Mucosa of stomach (tissue), 1 donor: ENCODE measurements around the gene HOXA10.
A peak's percentile ranks its signal among the peaks of the same experiment; 100 is the strongest.

Experiments
- H3K27me3 ChIP-seq: one replicate; pipeline ENCODE4 v1.7.0; 2013; ENCODE audit warnings: mild to moderate bottlenecking, low read length; ENCODE audit not compliant: control insufficient read depth, insufficient read depth
- H3K36me3 ChIP-seq: one replicate; pipeline ENCODE4 v1.7.0; 2013; ENCODE audit warnings: low read length; ENCODE audit not compliant: control insufficient read depth, insufficient read depth
- H3K4me1 ChIP-seq: one replicate; pipeline ENCODE4 v1.7.0; 2013; ENCODE audit warnings: mild to moderate bottlenecking, low read length; ENCODE audit not compliant: control insufficient read depth, insufficient read depth
- H3K4me3 ChIP-seq: one replicate; pipeline ENCODE4 v1.7.0; 2013; ENCODE audit warnings: low read length
- H3K9ac ChIP-seq: one replicate; pipeline ENCODE4 v1.7.0; 2013; ENCODE audit warnings: mild to moderate bottlenecking, low read length, moderate library complexity
- H3K9me3 ChIP-seq: one replicate; pipeline ENCODE4 v1.7.0; 2013; ENCODE audit warnings: mild to moderate bottlenecking, low read length, moderate library complexity; ENCODE audit not compliant: control insufficient read depth
- donor health status: Pancreatic carcinoma.

Gene HOXA10

DNA sequence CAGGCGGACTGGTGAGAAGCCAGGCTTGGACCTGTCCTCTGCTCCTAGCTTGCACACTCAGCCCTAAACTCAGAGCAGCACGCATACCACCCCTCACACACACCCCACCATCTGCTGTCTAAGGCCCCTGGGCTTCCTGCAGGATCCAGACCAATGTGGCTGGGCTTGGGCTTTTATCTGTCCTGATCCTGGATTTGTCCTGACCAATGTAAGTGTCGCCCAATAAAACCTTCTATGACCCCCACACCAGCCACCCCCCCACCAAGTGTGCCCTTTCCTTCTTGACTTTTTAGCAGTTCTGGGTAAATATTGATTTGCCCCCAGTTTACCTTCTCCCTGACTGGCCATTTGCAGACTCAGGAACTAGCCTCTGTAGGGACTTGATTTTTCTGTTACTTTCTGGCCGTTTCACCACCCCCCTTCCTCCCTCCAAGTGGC, 27.5 kb upstream of the HOXA10 start:
- H3K27me3 ChIP-seq = peaks cover 97% of the 10 kb centered on the region
- peaks cover 47% of the 10 kb centered on the region for H3K4me1 ChIP-seq
- no peak overlapping the region for H3K9ac ChIP-seq

DNA sequence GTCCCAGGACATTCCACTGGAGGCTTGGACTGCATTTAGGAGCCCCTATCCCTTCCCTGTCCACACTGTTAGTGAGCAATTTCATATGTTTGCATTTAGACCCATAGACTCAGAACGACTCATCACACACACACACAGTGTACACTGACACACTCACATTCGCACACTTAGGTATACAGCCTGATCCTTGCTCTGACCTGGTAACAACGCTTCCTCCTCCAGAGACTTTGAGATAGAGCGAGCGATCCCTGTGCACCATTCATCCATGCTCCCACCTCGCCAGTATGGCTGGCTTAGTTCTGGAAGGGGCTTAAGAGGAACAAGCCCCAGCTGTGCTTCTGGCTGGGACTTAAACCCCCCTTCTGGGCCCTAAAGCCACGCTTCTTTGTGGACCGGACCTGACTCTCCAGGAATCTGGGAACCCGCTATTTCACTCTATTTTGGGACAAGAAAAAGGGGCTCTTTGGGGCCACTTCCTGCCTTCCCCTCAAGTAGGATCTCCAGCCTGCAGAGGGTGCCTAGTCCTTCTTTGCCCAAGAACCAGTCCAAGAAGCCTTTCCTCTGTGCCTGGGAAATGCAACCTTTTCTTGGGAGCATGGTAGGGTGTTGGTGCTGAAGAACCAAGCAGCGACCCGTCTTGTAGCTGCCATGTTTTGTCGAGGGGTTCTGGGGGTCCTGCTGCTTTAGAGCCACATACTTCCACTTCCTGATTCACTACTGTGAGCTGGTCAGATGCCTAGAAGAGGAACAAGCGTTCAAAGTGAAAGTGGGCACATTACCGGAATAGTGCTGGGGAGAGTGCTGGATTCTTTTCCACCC, 26.9 kb upstream of the HOXA10 start:
- H3K27me3 ChIP-seq = peaks cover 97% of the 10 kb centered on the region
- H3K4me3 ChIP-seq = peak overlapping the region; percentile 14
- H3K4me1 ChIP-seq = peaks cover 47% of the 10 kb centered on the region
- no peak overlapping the region for H3K9ac ChIP-seq
- no peaks in the 10 kb centered on the region for H3K9me3 ChIP-seq
- no peaks in the 10 kb centered on the region for H3K36me3 ChIP-seq

More for the DNA sequence above, 27.5 kb upstream of the HOXA10 start:
- no peaks in the 10 kb centered on the region for H3K36me3 ChIP-seq
- no peaks in the 10 kb centered on the region for H3K9me3 ChIP-seq
- peak overlapping the region; percentile 14 for H3K4me3 ChIP-seq

DNA sequence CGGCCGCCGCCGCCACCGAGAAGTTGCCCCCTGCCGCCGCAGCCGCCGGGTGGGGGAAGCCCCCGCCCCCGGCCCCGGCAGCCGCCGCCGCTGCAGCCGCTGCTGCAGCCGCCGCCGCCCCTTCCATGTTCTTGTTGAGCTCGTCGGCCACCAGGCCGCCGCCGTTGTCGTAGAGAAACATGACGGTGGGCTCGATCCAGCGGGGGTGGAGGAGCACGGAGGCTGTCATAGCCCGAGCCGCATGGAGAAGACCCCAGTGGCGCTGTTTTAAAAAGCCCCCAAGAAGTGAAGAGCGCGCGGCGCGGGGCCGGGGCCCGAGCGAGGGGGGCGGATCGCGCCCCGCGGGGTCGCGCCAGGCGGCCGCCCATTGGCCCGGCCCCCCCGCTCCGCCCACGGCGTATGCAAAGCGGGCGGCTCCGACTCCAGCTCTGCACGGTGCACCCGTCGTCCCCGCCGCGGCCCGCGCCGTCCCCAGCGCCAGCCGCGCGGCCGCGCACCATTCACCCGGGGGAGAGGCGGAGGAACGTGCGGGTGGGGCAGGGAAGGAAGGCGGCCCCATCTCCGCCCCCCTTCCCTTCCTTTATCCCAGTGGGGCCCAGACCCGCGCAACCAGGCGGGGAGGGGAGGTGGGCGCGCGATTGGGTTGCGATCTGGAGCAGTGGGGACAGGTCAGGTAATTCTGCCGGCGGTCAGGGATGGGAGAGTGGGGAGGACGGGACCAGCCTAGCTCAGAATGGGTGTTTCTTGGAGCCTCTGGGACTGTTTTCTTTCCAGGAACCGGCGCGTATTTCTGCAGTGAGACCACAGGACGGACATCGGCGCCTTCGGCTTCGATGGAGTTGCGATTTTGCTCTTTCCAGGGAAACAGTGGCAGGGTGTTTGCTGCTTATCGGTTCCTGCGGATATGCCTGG, 26.0 kb upstream of the HOXA10 start, which contains the start of gene HOXA13:
TSS of gene HOXA13 (minus strand) at position 243 of the 912 bp plus-strand sequence. CDS start at position 229, 14 bp downstream.
- Histone ChIP-seq H3K9ac (no peak within 1 kb of the TSS), H3K4me3 (peak within 1 kb of the TSS; percentile 14), H3K27me3 (peaks cover 97% of the 10 kb centered on the region), H3K36me3 (no peaks in the 10 kb centered on the region), H3K4me1 (peaks cover 40% of the 10 kb centered on the region), H3K9me3 (no peaks in the 10 kb centered on the region)

DNA sequence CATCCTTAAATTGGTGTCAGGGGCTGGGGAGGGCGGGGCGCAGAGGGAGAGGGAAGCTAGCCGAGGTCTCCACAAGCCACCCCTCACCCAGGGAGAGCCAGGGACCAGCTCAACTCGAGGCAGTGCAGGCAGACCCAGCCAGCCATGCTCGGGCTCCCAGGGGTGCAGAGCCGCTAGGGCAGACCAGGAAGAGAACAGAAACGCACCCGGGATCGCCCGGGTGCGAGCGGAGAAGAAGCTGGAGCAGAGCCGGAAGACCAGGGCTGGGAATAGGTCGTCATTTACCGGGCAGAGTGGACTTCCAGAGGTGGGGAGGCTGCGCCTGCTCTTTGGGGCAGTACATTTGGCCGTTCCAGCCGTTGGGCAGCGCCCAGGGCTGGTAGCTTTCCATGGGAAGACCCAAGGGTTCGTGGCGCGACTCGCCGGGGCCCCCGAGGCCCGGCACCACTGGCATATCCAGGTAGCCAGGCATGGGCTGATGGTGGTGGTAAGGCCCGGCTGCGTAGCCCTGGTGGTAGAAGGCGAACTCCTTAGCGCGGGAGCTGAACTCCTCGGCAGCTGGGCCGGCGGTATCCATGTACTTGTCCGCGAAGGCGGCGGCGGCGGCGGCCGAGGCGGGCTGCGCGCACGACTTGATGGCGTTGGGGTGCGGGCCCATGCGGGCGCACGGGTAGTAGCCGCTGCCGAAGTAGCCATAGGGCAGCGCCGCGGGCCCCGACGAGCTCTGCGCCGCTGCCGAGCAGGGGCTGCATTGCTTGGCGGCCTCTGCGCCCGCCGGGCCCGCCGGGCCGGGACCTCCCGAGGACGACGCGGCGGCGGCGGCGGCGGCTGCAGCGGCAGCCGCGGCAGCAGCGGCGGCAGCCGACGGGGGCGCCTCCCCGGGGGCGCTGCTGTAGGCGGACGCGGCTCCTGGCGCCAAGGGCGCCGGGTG, 25.0 kb upstream of the HOXA10 start:
- H3K4me3 ChIP-seq = no peak overlapping the region
- H3K36me3 ChIP-seq = no peaks in the 10 kb centered on the region
- H3K27me3 ChIP-seq = peaks cover 97% of the 10 kb centered on the region
- no peak overlapping the region for H3K9ac ChIP-seq
- peaks cover 33% of the 10 kb centered on the region for H3K4me1 ChIP-seq
- no peaks in the 10 kb centered on the region for H3K9me3 ChIP-seq

DNA sequence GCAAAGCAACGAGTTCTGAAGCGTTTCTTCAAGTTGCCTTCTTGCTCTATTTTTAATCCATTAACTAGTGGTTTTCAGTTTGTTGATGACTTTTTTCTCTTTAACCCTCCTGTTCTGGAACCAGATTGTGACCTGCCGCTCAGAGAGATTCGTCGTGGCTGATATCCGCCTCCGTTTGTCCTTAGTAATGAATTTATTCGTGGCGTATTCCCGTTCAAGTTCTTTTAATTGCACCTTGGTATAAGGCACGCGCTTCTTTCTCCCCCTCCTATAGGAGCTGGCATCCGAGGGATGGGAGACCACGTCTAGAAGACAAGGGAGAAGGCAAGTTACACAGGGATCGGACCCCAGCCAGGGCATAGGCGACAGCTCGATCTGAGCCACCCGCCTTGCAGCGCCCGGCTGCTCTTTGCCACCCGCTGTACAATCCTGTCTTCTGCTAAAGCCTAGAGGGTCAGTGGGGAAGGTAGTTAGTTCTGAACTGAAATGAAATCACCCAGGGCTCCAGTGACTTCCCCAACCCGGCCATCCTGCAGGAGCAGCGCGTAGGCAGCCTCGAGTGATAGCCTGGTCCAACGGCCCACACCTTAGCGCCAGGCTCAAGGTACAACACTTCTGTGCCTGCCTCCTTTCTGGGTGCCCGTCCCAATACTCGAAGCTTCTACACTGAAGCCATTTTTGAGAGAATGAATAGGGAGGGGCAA, 24.2 kb upstream of the HOXA10 start:
- Histone ChIP-seq H3K27me3 (peaks cover 97% of the 10 kb centered on the region), H3K4me3 (no peak overlapping the region), H3K4me1 (peaks cover 33% of the 10 kb centered on the region), H3K36me3 (no peaks in the 10 kb centered on the region), H3K9me3 (no peaks in the 10 kb centered on the region), H3K9ac (no peak overlapping the region)

DNA sequence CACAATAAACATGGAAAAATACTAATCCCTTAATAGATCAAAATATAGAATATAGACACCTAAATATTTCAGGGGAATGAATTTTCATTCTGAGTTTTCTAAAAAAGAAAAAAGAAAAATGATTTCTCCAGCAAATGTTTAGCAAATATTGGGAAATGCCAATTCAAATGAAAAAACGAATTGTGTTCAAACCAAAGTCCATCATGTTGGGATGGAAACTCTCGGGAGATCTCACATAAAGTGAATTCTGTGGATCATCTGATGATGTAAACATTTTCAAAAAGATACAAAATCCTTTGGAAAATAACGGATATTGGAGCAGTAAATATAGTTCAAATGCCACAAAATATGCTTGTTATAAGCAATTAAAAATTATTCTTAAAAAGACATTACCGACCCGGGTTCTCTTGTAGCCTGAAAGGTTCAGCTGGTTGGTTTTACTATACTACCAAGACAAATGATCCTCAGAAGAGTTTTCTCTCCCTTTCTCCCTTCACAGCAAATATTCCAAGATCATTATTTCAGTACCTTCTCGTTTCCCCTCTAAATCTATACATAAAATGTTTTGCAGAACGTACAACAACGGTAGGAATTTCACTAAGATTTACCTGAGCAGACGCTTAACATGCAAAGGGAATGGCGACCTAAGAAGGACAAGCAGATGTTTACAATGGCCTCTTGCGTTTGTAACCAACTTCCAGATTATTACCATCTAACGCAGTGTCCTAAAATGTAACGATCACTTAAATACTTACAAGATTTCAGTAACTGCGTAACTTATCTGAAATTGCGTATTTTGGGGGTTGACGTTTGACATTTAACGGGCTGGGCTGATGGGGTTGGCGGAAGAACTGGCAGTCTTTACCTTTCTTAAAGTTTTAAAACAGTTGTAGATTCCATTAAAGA, 23.3 kb upstream of the HOXA10 start:
- no peaks in the 10 kb centered on the region for H3K36me3 ChIP-seq
- peaks cover 34% of the 10 kb centered on the region for H3K4me1 ChIP-seq
- no peaks in the 10 kb centered on the region for H3K9me3 ChIP-seq
- no peak overlapping the region for H3K4me3 ChIP-seq
- H3K27me3 ChIP-seq = peaks cover 97% of the 10 kb centered on the region
- no peak overlapping the region for H3K9ac ChIP-seq

DNA sequence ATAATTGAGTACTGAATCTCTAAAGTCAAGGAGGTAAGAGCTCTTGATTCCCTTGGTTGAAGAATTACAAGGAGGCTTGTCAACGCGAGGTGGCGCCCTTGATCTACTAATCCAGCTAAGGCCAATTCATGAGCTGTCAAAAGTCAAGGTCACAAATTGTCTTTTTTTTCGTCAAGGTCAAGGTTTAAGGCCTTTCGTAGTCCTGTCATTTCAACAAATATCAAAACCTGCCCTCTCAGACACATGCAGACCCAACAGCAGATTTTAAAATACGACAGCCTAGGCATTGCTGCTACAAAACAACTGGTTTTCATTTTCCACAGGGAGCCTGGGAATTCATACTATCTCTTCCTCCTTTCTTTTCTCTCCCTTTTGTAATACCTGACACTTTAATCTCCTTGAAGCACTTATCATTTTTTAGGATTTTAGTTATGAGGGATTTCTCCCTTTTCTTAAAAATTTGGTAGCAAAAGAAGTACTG, 22.2 kb upstream of the HOXA10 start:
- Histone ChIP-seq H3K9ac (no peak overlapping the region), H3K4me1 (peaks cover 34% of the 10 kb centered on the region), H3K36me3 (no peaks in the 10 kb centered on the region), H3K9me3 (no peaks in the 10 kb centered on the region), H3K4me3 (no peak overlapping the region), H3K27me3 (peaks cover 97% of the 10 kb centered on the region)

DNA sequence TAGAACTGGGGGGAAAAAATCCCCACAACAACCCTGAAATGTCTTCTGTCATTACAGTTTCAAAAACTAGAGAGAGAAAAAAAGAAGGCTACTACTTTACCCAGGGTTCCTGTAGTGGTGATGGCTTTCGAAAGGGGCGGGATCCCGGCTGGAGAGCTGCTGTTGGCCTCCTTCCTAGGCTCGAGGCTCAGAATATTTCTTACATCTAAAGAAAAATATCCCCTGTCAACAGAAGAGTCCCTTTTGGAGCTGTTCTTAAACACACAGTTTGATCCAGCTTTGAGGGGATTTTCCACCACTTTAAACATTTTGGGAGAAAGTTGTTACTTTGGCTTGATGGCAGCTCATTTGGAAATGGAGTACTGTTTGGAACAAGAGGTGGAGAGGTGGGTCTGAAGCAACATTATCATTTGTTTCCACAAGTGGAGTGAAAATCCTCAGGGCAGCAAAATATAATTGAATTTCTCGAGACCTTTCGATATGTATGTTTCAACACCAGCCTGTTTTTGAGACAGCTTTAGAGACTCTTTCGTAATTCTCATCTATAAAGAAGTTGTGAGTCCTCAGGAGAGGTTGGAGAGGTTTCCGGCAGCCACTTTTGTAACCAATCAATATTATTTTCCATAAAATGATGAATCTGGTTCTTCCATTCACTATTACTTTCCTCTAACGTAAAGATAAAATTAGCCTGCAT, 20.7 kb upstream of the HOXA10 start:
- H3K4me3 ChIP-seq = no peak overlapping the region
- H3K9me3 ChIP-seq = no peaks in the 10 kb centered on the region
- H3K4me1 ChIP-seq = peaks cover 22% of the 10 kb centered on the region
- no peaks in the 10 kb centered on the region for H3K36me3 ChIP-seq
- peaks cover 97% of the 10 kb centered on the region for H3K27me3 ChIP-seq
- no peak overlapping the region for H3K9ac ChIP-seq

DNA sequence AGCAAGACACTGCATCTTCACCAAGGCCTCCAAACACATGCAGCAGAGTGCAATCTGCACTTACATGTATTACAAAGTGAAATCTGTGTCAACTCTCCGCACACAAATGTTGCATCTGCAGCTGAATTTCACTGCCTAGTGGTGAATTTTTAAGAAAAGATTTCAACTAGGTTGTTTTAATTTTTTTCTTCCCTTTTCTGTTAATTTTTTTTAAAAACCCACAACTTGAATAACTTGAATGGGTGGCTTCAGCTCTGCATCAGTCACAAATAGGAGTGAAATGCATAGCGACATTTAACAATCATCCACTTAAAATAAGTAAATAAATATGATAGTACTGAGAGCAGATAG, 19.9 kb upstream of the HOXA10 start:
- peaks cover 20% of the 10 kb centered on the region for H3K4me1 ChIP-seq
- no peaks in the 10 kb centered on the region for H3K9me3 ChIP-seq
- H3K9ac ChIP-seq = no peak overlapping the region
- no peaks in the 10 kb centered on the region for H3K36me3 ChIP-seq
- H3K27me3 ChIP-seq = peaks cover 100% of the 10 kb centered on the region
- H3K4me3 ChIP-seq = no peak overlapping the region
